Glutamatergic neuron (in vitro differentiated cells): Measurements from ENCODE around the gene JPH3. TPM values are rescaled to one million over a fixed set of nuclear protein-coding genes. Genes with fewer than 3 reads are reported as not detected.
A peak's percentile ranks its signal among the peaks of the same experiment; 100 is the strongest.
"Not testable (repeated sequence)": the region's sequence is repeated elsewhere in the genome, so short reads cannot be mapped to it uniquely, and the experiment has no call there.

ENCODE experiments used
- DNase-seq: peaks from one replicate; pipeline ENCODE4 v3.0.0; 2022
- H3K27ac Mint-ChIP-seq: one replicate; pipeline ENCODE4 v1.8.0; 2020; ENCODE audit warnings: mild to moderate bottlenecking, mixed read lengths, inconsistent platforms; ENCODE audit not compliant: unreplicated experiment
- H3K27me3 Mint-ChIP-seq: one replicate; pipeline ENCODE4 v1.8.0; 2020; ENCODE audit warnings: mild to moderate bottlenecking, moderate library complexity, mixed read lengths, inconsistent platforms; ENCODE audit not compliant: unreplicated experiment
- H3K36me3 Mint-ChIP-seq: one replicate; pipeline ENCODE4 v1.8.0; 2020; ENCODE audit warnings: mild to moderate bottlenecking, mixed read lengths, inconsistent platforms; ENCODE audit not compliant: unreplicated experiment
- H3K4me1 Mint-ChIP-seq: one replicate; pipeline ENCODE4 v1.8.0; 2020; ENCODE audit warnings: mild to moderate bottlenecking, low read depth, mixed read lengths, inconsistent platforms; ENCODE audit not compliant: unreplicated experiment
- H3K4me3 Mint-ChIP-seq: one replicate; pipeline ENCODE4 v1.8.0; 2020; ENCODE audit warnings: mild to moderate bottlenecking, mixed read lengths, inconsistent platforms; ENCODE audit not compliant: unreplicated experiment
- H3K9me3 Mint-ChIP-seq: one replicate; pipeline ENCODE4 v1.8.0; 2020; ENCODE audit warnings: mild to moderate bottlenecking, moderate library complexity, mixed read lengths, inconsistent platforms; ENCODE audit not compliant: unreplicated experiment
- total RNA-seq: library from RNA; stranded (reverse); fragmentation: NEBNext Ultra II Directional; extraction: Animal tissue kit (Norgen Biotek cat#: 25700); gene quantifications from one replicate; pipeline ENCODE4 v1.2.1, GENCODE V29; 2021; ENCODE audit not compliant: unreplicated experiment
- TF ChIP-seq, protein P1 (sequence below): fragments of 200-600 bp; sonication (generic); IDR thresholded peaks from one replicate; pipeline ENCODE4 v1.5.0; 2021; ENCODE audit not compliant: partially characterized antibody, unreplicated experiment

JPH3 gene
- total RNA-seq, 1 donor from 2014 or later: 10.5 TPM

DNA sequence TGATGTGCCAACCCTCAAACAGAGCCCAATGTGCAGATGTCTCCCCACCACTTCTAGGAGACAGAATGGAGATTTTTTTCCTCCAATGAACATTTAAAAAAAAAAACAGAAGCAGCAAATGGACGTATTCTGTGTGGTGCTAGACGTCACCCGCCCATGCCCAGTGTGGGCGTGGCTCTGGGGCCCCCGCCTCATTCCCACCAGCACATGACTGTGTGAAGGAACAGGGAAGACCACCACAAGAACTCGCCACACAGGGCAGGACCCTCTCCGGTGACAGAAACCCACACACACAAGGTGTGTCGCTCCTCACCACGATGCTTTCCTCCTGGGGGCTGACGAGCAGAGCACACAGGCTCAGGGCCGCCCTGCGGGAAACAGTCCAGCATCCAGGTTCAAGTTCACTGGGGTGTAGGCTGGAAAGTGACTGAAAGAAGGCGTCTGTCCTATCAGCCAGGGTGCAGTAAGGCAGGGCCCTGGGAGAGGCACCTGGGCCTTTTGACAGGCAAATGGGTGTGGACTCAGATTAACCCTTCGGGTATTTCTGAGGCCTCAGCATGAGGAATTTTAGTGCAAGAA, 110.0 kb downstream of the JPH3 start:
- H3K27ac Mint-ChIP-seq: no peak overlapping the region
- no peaks in the 10 kb centered on the region for H3K36me3 Mint-ChIP-seq
- H3K9me3 Mint-ChIP-seq: peaks cover 13% of the 10 kb centered on the region
- peaks cover 4% of the 10 kb centered on the region for H3K27me3 Mint-ChIP-seq
- peak; percentile 13 for DNase-seq
- no peak overlapping the region for H3K4me3 Mint-ChIP-seq
- H3K4me1 Mint-ChIP-seq: peaks cover 9% of the 10 kb centered on the region
- TF ChIP-seq, protein P1, sequence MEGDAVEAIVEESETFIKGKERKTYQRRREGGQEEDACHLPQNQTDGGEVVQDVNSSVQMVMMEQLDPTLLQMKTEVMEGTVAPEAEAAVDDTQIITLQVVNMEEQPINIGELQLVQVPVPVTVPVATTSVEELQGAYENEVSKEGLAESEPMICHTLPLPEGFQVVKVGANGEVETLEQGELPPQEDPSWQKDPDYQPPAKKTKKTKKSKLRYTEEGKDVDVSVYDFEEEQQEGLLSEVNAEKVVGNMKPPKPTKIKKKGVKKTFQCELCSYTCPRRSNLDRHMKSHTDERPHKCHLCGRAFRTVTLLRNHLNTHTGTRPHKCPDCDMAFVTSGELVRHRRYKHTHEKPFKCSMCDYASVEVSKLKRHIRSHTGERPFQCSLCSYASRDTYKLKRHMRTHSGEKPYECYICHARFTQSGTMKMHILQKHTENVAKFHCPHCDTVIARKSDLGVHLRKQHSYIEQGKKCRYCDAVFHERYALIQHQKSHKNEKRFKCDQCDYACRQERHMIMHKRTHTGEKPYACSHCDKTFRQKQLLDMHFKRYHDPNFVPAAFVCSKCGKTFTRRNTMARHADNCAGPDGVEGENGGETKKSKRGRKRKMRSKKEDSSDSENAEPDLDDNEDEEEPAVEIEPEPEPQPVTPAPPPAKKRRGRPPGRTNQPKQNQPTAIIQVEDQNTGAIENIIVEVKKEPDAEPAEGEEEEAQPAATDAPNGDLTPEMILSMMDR: no peak

DNA sequence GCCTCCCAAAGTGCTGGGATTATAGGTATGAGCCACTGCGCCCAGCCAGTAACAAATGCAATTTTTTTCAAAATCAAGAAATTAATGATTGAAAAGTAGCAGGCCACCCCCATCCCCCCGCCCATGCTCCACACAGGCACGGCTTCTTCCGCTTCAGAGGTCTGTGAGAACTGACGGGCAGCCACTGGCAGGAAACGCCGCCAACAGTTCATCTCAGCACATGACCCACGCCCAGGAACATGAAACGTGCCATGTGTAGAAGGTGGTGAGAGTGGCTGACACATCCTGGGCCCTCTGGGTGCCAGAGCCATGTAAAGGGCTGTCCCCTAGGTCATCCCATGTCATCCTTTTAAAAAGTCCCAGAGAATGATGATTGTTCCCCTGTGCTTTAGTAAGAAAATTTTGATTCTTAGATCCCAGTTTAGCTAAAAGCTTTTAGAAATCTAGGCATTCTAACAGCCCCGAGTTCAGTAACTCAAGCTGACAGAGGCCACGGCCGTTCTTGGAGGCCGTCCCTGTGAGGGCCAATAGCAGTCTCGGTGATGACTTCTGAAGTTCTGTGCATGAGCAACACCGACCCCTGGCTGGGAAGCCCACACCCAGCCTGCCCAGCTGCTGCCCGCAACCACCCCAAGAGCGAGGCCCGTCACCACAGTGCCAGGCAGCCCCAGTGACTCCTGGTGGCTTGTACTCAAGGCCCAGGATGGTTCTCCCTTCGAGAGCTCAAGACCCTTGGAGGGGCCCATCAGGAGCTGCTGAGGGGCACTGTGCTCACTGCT, 111.3 kb downstream of the JPH3 start:
- TF ChIP-seq, protein P1: no peak
- H3K4me1 Mint-ChIP-seq: no peaks in the 10 kb centered on the region
- H3K27me3 Mint-ChIP-seq: peaks cover 4% of the 10 kb centered on the region
- H3K27ac Mint-ChIP-seq: no peak overlapping the region
- peaks cover 8% of the 10 kb centered on the region for H3K9me3 Mint-ChIP-seq
- H3K4me3 Mint-ChIP-seq: no peak overlapping the region
- H3K36me3 Mint-ChIP-seq: no peaks in the 10 kb centered on the region
- no peak for DNase-seq

DNA sequence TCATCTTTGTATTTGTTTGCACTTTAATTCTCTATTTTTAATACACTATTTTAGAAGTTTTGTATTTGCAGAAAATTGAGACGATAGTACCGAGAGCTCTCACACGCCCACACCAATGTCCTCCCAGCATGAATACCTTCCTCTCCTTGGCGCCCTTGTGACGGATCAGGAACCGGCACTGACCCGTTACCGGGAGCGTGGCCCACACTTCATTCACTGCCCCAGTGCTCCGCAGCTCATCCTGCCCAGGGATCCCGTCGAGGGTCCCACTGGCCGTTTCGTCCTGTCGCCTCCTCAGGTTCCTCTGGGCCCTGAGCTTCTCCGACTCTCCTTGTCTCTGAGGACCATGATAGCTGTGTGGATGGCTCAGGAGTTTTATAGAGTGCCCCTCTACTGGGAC, 112.9 kb downstream of the JPH3 start:
- Mint-ChIP-seq H3K27ac (no peak overlapping the region), H3K4me1 (peaks cover 2% of the 10 kb centered on the region), H3K36me3 (peaks cover 14% of the 10 kb centered on the region), H3K9me3 (peaks cover 10% of the 10 kb centered on the region), H3K4me3 (no peak overlapping the region), H3K27me3 (peaks cover 3% of the 10 kb centered on the region)
- TF ChIP-seq, protein P1: no peak
- DNase-seq: no peak

- H3K9me3 Mint-ChIP-seq: peaks cover 9% of the 10 kb centered on the region
- no peak for DNase-seq
- H3K4me1 Mint-ChIP-seq: peaks cover 2% of the 10 kb centered on the region
- TF ChIP-seq, protein P1: no peak
- H3K4me3 Mint-ChIP-seq: no peak overlapping the region
- peaks cover 14% of the 10 kb centered on the region for H3K36me3 Mint-ChIP-seq
- H3K27ac Mint-ChIP-seq: no peak overlapping the region
- peaks cover 1% of the 10 kb centered on the region for H3K27me3 Mint-ChIP-seq
Observed at GRCh38 chr16:87715658-87716057, 113.3 kb downstream of the JPH3 start.

- Mint-ChIP-seq H3K9me3 (peaks cover 21% of the 10 kb centered on the region), H3K36me3 (peaks cover 14% of the 10 kb centered on the region), H3K27ac (peak overlapping the region; percentile 86), H3K4me3 (peak overlapping the region; percentile 65), H3K4me1 (peaks cover 20% of the 10 kb centered on the region)
- not testable (repeated sequence) for H3K27me3 Mint-ChIP-seq
- DNase-seq: peak; percentile 25
Observed at GRCh38 chr16:87718831-87719230, 116.5 kb downstream of the JPH3 start.
